ENCODE measurements around the gene SPG7. TPM values are rescaled to one million over a fixed set of nuclear protein-coding genes. Genes with fewer than 3 reads are reported as not detected.

SPG7 gene
- total RNA-seq, 4 donors from 2014 or later = 65.0 to 104 (median 84.9) TPM

- Histone ChIP-seq H3K4me3 (no peak overlapping the region), H3K36me3 (peaks cover 16 to 71% (median 20%) of the 10 kb centered on the region in 3 donors), H3K27ac (no peak overlapping the region), H3K27me3 (no peaks in the 10 kb centered on the region), H3K9me3 (no peaks in the 10 kb centered on the region), H3K4me1 (peaks cover 9 to 28% (median 9%) of the 10 kb centered on the region in 3 donors)
- TF ChIP-seq POLR2A (IDR thresholded peaks at IDR 0.05) = no peak
- TF ChIP-seq, protein P1, sequence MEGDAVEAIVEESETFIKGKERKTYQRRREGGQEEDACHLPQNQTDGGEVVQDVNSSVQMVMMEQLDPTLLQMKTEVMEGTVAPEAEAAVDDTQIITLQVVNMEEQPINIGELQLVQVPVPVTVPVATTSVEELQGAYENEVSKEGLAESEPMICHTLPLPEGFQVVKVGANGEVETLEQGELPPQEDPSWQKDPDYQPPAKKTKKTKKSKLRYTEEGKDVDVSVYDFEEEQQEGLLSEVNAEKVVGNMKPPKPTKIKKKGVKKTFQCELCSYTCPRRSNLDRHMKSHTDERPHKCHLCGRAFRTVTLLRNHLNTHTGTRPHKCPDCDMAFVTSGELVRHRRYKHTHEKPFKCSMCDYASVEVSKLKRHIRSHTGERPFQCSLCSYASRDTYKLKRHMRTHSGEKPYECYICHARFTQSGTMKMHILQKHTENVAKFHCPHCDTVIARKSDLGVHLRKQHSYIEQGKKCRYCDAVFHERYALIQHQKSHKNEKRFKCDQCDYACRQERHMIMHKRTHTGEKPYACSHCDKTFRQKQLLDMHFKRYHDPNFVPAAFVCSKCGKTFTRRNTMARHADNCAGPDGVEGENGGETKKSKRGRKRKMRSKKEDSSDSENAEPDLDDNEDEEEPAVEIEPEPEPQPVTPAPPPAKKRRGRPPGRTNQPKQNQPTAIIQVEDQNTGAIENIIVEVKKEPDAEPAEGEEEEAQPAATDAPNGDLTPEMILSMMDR (IDR thresholded peaks at IDR 0.05) = no peak
- intact Hi-C loops (cut with DNase I) = no loop called here
- WGBS, 2 donors = 93 to 96% methylated on average over 11 to 13 of the region's 16 CpGs
- no peak for DNase-seq
Observed at GRCh38 chr16:89555265-89555664, 47.1 kb downstream of the SPG7 start.

DNA sequence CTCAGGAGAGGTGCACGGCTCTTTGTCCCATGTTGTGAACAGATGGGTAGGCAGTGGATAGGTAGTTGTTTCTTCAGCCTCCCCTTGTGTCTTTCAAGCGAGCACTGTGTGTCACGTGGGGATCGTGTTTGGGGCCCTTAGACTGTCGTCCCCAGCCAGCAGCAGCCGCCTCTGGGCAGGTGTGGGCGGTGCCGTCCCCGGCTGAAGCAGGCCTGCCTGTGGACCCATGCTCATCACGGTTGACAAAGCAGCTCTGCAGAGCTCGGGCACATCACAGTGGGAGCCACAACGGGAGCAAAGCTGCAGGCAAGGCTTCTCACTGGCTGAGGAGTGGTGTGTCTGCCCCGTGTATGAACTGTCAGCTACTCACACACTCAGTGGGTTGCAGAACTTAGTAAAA lies 47.6 kb downstream of the SPG7 start:
- Histone ChIP-seq H3K27ac (no peak overlapping the region), H3K27me3 (no peaks in the 10 kb centered on the region), H3K4me3 (no peak overlapping the region), H3K9me3 (no peaks in the 10 kb centered on the region), H3K36me3 (peaks cover 14 to 66% (median 20%) of the 10 kb centered on the region in 3 donors), H3K4me1 (peaks cover 9 to 28% (median 9%) of the 10 kb centered on the region in 3 donors)
- DNase-seq = no peak
- WGBS, 2 donors = 75% methylated on average over 4 of the region's 13 CpGs; no CpG with 5 or more reads in 1 of the 2 donors
- intact Hi-C loops (cut with DNase I) = no loop called here
- TF ChIP-seq, protein P1 (IDR thresholded peaks at IDR 0.05) = no peak
- TF ChIP-seq POLR2A (IDR thresholded peaks at IDR 0.05) = no peak

DNA sequence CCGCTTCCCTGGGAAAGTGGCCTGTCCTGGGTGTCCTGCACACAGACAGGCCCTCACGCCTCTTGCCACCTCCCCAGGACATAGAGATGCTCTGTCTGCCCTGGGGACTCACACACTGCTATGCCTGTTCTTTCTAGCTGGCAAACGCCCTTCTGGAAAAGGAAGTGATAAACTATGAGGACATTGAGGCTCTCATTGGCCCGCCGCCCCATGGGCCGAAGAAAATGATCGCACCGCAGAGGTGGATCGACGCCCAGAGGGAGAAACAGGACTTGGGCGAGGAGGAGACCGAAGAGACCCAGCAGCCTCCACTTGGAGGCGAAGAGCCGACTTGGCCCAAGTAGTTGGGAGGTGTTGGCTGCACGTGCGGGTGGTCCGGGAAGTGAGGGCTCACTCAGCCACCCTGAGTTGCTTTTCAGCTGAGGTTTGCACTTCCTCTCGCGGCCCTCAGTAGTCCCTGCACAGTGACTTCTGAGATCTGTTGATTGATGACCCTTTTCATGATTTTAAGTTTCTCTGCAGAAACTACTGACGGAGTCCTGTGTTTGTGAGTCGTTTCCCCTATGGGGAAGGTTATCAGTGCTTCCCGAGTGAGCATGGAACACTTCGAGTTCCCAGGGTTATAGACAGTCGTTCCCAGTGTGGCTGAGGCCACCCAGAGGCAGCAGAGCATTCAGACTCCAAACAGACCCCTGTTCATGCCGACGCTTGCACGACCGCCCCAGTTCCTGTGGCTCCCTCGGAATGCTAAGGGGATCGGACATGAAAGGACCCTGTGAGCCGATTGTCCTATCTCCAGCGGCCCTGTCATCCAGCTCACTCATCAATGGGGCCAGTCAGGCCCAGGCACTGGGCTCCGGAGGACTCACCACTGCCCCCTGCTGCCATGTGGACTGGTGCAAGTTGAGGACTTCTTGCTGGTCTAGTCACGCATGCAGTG lies 48.8 kb downstream of the SPG7 start:
- intact Hi-C loops (cut with DNase I) = no loop called here

DNA sequence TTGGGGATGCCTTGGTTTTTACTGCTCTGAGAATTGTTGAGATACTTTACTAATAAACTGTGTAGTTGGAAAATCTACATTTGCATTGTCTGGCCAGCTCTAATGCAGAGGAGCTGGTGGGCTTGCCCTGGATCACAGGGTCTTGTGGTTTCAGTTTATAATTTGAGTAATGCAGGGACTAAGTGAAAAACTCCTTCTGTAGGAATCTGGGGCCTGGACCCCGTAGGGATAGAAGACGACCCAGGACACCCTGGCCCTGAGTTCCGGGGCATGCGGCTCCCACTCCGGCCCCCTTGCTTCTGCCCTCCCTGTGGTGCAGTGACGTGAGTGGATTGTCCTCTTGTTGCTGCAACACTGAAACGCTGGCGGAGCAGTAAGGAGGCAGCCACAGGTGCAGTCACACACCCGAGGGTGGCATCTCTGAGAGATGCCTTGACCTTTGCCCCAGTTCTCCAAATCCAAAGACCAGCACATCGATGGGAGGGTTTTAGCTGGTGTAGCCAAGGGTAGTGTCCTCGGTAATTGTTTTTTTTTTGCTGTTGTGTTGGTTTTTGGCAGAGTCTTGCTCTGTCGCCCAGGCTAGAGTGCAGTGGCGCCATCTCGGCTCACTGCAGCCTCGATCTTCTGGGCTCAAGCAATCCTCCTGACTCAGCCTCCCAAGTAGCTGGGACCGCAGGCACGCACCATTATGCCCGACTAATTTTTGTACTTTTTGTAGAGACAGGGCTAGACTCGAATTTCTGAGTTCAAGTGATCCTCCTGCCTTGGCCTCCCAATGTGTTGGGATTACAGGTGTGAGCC lies 49.7 kb downstream of the SPG7 start:
- 86 to 91% methylated on average over 11 to 12 of the region's 19 CpGs for WGBS, 2 donors
- no peaks in the 10 kb centered on the region for H3K27me3 ChIP-seq
- no peak overlapping the region for H3K27ac ChIP-seq
- DNase-seq = no peak
- no peaks in the 10 kb centered on the region for H3K9me3 ChIP-seq
- intact Hi-C loops (cut with DNase I) = no loop called here
- TF ChIP-seq, protein P1 (IDR thresholded peaks at IDR 0.05) = peak in 1 of 6 experiments; percentile 2
- no peak for TF ChIP-seq POLR2A (IDR thresholded peaks at IDR 0.05)
- no peak overlapping the region for H3K4me3 ChIP-seq
- peaks cover 12 to 64% (median 21%) of the 10 kb centered on the region in 3 donors for H3K36me3 ChIP-seq
- H3K4me1 ChIP-seq = peaks cover 23 to 46% (median 24%) of the 10 kb centered on the region in 3 donors

More for the DNA sequence above, 48.8 kb downstream of the SPG7 start:
- Histone ChIP-seq H3K27ac (no peak overlapping the region), H3K9me3 (no peaks in the 10 kb centered on the region), H3K4me3 (no peak overlapping the region), H3K27me3 (no peaks in the 10 kb centered on the region), H3K36me3 (peaks cover 13 to 64% (median 14%) of the 10 kb centered on the region in 3 donors), H3K4me1 (peaks cover 16 to 38% (median 17%) of the 10 kb centered on the region in 3 donors)
- no peak for DNase-seq
- TF ChIP-seq POLR2A (IDR thresholded peaks at IDR 0.05) = no peak
- TF ChIP-seq, protein P1 (IDR thresholded peaks at IDR 0.05) = peak; percentile 42 to 81 (median 70)
- whole genome bisulfite sequencing, 2 donors = 62 to 74% methylated on average over 22 to 27 of the region's 34 CpGs

Data from esophagus squamous epithelium (tissue), 5 donors.